ENCODE measurements around the gene RBSN. TPM values are rescaled to one million over a fixed set of nuclear protein-coding genes. Genes with fewer than 3 reads are reported as not detected.
"Not testable (repeated sequence)": the region's sequence is repeated elsewhere in the genome, so short reads cannot be mapped to it uniquely, and the experiment has no call there.

Gene RBSN
- 10 to 100 TPM; 25.8 to 48.4 (median 30.8) TPM for total RNA-seq

- peak; percentile 96 to 98 for DNase-seq (ENCODE audit: low spot score in 2 of 2)
- under 1% methylated on average over 23 of the region's 72 CpGs for WGBS
- Histone ChIP-seq H3K9me3 (no peaks in the 10 kb centered on the region), H3K36me3 (peaks cover 25% of the 10 kb centered on the region), H3K4me1 (peaks cover 36% of the 10 kb centered on the region), H3K4me3 (peak within 1 kb of the TSS; percentile 81), H3K27ac (peak within 1 kb of the TSS; percentile 85), H3K27me3 (no peaks in the 10 kb centered on the region)
- TF ChIP-seq CTCF (IDR thresholded peaks at IDR 0.05) (no peak), POLR2AphosphoS5 (IDR thresholded peaks at IDR 0.05) (peak in 2 of 3 donors; percentile 78 to 87), EP300 (IDR thresholded peaks at IDR 0.05) (peak; percentile 26), POLR2A (IDR thresholded peaks at IDR 0.05) (peak in 1 of 2 donors; percentile 61)
These were observed at the start of gene RBSN for GRCh38 chr3:15098503-15099363. TSS of gene RBSN (minus strand) at chr3:15099148. CDS start at chr3:15096120, 3,028 bp downstream.

GRCh38 chr3:15148614-15149013, 49.7 kb upstream of the RBSN start:
- WGBS = 41% methylated on average over 3 of the region's 3 CpGs
- TF ChIP-seq CTCF (IDR thresholded peaks at IDR 0.05) = no peak
- no peak for TF ChIP-seq POLR2AphosphoS5 (IDR thresholded peaks at IDR 0.05)
- TF ChIP-seq POLR2A (IDR thresholded peaks at IDR 0.05) = no peak
- TF ChIP-seq EP300 (IDR thresholded peaks at IDR 0.05) = no peak
- H3K4me3 ChIP-seq = no peak overlapping the region
- DNase-seq (ENCODE audit: low spot score in 2 of 2) = no peak
- peaks cover 6% of the 10 kb centered on the region for H3K27me3 ChIP-seq
- H3K4me1 ChIP-seq = no peaks in the 10 kb centered on the region
- no peak overlapping the region for H3K27ac ChIP-seq
- no peaks in the 10 kb centered on the region for H3K36me3 ChIP-seq
- H3K9me3 ChIP-seq = no peaks in the 10 kb centered on the region

- DNase-seq (ENCODE audit: low spot score in 2 of 2); H3K9me3 ChIP-seq: not testable (repeated sequence)
- 60% methylated on average over 4 of the region's 4 CpGs for WGBS
These were observed 37.9 kb upstream of the RBSN start for GRCh38 chr3:15136885-15137284.

GRCh38 chr3:15134968-15135367, 36.0 kb upstream of the RBSN start:
- not testable (repeated sequence) for H3K27ac ChIP-seq; H3K9me3 ChIP-seq; H3K27me3 ChIP-seq; H3K4me3 ChIP-seq; DNase-seq (ENCODE audit: low spot score in 2 of 2); H3K4me1 ChIP-seq; H3K36me3 ChIP-seq
- WGBS = 78% methylated on average over 2 of the region's 2 CpGs

More at GRCh38 chr3:15136885-15137284, 37.9 kb upstream of the RBSN start:
- H3K4me3 ChIP-seq, H3K27ac ChIP-seq, H3K36me3 ChIP-seq, H3K27me3 ChIP-seq, H3K4me1 ChIP-seq: not testable (repeated sequence)

GRCh38 chr3:15128403-15128802, 29.5 kb upstream of the RBSN start:
- H3K9me3 ChIP-seq; H3K4me1 ChIP-seq; H3K27me3 ChIP-seq; H3K36me3 ChIP-seq; DNase-seq (ENCODE audit: low spot score in 2 of 2); H3K4me3 ChIP-seq; H3K27ac ChIP-seq: not testable (repeated sequence)
- WGBS = 28% methylated on average over 1 of the region's 4 CpGs

- not testable (repeated sequence) for H3K9me3 ChIP-seq; H3K27ac ChIP-seq; H3K4me3 ChIP-seq; DNase-seq (ENCODE audit: low spot score in 2 of 2); H3K36me3 ChIP-seq; H3K4me1 ChIP-seq; H3K27me3 ChIP-seq
- WGBS = 94% methylated on average over 2 of the region's 2 CpGs
These were observed 28.0 kb upstream of the RBSN start for GRCh38 chr3:15126975-15127374.

GRCh38 chr3:15122398-15122797, 23.4 kb upstream of the RBSN start:
- Histone ChIP-seq H3K4me3 (no peak overlapping the region), H3K27me3 (peaks cover 9% of the 10 kb centered on the region), H3K9me3 (no peaks in the 10 kb centered on the region), H3K36me3 (no peaks in the 10 kb centered on the region), H3K27ac (no peak overlapping the region), H3K4me1 (no peaks in the 10 kb centered on the region)
- TF ChIP-seq POLR2AphosphoS5 (IDR thresholded peaks at IDR 0.05) (no peak), EP300 (IDR thresholded peaks at IDR 0.05) (no peak), CTCF (IDR thresholded peaks at IDR 0.05) (no peak), POLR2A (IDR thresholded peaks at IDR 0.05) (no peak)
- WGBS = 94% methylated on average over 4 of the region's 4 CpGs
- no peak for DNase-seq (ENCODE audit: low spot score in 2 of 2)

Data from suprapubic skin (tissue), 4 donors.